Fibroblast of gingiva (primary cell): ENCODE data around the gene TMEM190.
"Not testable (repeated sequence)": the region's sequence is repeated elsewhere in the genome, so short reads cannot be mapped to it uniquely, and the experiment has no call there.

ENCODE experiments used
- DNase-seq: peaks from one replicate; pipeline ENCODE4 v3.0.0-alpha.2; 2011; ENCODE audit warnings: low read depth

The TMEM190 gene

DNA sequence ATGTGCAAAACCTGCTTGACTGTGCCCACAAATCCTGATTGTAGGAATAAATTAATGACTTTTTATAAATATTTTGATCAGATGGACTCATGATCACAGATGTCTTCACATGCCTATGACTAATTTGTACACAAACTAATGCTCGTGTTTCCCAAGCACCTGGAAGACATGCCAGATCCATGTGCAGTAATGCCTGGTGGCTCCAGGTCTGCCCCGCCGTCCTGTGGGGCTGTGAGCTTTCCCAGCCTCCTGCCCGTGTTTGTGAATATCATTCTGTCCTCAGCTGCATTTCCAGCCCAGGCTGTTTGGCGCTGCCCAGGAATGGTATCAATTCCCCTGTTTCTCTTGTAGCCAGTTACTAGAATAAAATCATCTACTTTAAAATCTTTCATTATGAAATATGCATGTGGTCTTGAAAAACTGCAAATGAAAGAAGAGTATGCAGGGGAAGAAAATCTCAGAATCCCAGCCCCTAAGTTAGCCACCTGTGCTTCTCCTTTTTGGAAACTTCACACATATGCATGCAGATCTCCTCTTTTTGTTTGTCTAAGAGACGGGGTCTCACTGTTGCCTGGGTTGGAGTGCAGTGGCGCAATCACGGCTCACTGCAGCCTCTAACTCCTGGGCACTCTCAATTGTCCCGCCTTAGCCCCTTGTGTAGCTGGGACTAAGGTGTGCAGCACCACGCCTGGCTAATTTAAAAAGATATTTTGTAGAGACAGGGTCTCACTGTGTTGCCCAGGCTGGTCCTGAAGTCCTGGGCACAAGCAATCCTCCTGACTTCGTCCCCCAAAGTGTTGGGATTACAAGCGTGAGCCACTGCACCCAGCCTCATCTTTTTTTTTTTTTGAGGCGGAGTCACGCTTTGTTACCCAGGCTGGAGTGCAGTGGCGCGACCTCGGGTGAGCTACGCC lies 15.3 kb downstream of the TMEM190 start:
- peak; percentile 47 for DNase-seq

DNA sequence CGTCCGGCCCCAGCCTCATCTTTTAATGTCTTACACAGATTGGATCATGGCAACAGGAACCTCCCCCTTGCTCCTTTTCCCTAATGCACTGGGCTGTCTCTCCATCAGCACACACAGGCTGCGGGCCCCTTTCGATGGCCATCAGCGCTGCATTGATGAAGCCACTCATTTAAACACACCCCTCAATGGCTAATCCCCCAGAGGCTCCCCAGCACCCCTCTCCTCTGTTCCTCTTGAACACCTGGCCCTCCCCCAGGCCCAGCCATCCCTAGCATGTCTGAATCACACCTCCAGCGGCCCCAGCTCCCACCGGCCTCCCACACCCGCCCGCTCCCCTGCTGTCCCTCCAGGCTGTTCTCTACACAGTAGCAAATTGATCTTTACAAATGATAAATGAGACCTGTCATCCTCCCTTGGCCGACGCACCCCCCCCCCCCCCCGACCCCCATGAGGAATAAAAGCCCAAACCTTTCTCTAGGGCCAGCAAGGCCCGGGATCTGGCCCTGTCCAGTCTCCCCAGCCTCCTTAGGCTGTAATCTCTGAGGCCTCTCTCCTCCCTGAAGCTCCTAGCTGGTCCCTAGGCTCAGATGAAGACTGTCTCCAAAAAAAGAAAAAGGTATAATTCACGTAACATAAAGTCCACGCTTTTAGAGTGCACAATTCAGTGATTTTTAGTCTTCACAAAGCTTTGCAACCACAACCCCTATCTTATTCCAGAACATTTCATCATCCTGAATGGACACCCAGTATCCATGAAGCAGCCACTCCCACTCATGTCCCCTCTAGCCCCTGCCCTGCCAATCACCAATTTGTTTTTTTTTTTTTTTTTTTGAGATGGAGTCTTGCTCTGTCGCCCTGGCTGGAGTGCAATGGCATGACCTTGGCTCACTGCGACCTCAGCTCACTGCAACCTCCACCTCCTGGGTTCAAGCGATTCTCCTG lies 16.5 kb downstream of the TMEM190 start:
- no peak for DNase-seq

DNA sequence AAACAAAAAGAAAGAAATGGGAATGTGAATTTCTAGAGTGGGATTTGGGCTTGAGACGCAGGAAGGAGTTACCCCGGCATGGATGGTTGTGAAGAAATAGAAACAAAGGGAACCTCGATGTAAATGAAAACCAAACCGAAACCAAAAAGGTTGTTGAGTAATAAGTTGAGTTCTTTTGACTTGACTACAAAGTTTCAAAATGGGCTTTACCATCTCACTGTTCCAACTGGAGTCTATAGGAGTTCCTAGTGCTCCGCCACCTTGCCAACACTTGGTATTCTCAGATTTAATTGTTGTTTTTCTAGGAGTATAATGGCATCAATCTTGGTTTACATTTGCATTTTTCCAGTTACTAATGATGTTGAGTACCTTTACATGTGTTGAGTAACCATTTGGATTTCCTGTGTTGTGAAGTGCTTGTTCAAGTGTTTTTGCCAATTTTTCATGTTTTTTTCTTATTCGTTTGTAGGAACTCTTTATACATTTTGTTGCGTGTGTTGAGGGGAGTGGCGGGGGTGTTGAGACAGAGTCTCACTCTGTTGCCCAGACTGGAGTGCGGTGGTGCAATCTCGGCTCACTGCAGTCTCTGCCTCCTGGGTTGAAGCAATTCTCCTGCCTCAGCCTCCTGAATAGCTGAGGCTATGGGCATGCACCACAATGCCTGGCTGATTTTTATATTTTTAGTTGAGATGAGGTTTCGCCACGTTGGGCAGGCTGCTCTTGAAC lies 21.7 kb downstream of the TMEM190 start:
- DNase-seq = no peak

DNA sequence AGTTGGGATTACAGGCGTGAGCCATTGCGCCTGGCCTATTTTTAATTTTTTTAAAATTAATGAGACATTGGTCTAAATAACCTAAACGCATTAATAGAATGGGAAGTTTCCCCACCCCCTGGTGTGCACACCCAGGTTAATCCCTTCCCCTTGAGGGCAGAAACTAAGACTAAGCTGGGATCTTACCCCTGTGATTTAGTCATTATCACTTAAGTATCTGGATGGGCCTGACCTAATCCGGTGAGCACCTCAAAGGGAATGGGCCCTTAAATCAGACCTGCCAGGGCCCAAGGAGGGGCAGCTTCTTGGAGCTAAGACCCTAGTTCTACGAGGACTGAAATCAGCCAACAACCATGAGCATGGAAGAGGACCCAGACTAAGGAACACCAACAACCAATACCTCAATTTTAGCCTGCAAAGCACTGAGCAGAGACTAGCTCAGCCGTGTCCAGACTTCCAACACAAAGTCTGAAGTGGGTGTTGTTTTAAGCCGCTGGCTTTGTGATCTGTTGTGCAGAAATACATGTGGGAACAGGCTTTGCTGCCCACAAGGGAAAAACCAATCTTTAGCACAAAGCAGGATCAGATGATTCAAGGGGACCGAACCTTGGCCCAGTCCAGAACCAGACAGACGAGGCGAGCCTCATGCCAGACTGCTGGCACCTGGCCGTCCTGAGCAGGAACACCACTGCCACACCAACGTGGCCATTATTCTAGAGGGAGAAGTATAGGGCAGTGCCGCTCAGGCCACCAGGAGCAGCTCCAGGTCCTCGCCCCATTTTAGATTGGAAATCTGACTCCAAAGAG lies 23.9 kb downstream of the TMEM190 start:
- DNase-seq = no peak

DNA sequence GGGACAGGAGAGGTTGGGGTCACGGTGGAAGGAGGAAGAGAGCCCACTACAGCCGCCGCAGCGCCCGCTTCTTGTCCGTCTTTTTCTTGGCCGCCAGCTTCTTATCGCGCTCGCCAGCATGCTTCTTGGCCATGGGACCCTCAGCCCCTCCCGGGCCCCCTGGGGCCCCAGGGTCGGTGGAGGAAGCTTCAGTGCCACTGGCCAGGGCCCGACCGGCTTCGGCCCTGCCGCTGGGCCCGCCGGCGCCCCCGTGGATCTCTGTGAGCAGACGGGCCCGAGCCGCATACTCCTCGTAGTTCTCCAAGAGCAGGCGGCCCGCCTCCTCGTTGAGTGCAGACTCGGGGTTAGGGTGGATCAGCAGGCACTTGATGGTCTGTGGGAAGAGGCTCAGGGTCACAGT lies 24.8 kb downstream of the TMEM190 start:
- not testable (repeated sequence) for DNase-seq

DNA sequence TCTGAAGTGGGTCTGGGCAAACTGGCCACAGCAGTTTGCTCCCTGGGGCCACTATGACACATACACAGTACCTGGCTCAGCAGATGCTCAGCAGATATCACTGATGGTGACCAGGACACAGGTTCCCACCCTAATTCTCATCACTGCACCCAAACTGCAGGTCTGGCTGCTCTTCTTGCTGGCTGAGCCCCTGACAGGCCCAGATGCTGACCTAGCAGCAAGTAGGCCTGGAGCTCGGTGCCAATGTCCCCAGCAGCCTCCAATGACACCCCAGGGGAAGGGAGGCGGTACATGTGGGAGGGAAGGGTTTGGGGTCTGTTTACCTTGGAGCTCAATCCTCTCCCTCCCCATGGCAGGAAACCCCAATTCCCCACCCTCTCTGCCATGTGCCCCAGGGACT lies 25.9 kb downstream of the TMEM190 start:
- no peak for DNase-seq

DNA sequence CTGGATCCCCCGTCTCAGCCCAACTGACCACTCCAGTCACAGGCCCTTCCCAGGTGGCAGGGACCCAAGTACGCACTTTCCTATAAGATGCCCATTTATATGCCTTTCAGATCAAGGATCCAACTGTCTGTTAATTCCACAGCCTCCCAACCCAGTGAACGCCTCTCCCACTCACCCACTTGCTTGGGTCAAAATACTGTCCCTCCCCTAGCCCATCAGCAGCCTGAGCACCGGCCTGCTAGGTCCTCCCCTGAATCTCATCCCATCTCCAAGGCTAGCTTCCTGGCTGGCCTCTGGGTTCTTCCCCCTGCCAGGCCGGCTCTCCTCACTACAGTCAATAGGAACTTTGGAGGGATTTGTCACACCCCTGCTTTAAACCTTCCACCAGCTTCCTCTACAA lies 29.0 kb downstream of the TMEM190 start:
- DNase-seq = no peak

DNA sequence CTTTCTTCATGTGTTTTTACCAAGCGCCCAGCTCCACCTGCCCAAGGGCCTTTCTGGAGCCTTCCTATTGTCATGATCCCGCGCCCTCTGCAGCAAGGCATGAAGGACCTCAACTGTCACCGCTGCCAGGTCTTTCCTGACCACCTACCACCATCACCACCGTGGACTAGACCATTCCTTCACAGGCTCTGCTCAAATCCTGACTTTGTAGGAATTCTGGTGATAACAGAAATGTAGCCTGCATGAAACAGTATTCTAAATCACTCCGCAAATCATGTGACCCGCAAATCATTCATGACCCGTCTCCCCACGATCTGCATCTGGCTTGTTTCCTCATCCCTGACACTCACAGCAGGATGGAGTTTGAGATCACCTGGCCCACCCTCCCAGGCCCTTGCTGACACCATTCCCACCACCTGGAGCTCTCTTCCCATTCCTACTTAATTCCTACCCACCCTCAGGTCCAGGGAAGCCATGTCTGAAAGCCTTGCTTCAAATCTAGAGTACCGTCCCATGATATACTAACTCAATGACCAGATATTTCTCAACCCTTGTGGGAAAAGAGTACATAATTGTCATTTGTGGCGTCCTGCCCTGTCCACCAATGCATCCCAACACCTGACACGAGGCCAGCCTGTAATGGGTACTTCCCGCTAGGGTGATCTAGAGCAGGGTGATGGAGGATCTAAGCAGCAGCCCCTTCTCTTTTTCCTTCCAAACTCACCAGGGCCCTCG lies 29.6 kb downstream of the TMEM190 start:
- no peak for DNase-seq

DNA sequence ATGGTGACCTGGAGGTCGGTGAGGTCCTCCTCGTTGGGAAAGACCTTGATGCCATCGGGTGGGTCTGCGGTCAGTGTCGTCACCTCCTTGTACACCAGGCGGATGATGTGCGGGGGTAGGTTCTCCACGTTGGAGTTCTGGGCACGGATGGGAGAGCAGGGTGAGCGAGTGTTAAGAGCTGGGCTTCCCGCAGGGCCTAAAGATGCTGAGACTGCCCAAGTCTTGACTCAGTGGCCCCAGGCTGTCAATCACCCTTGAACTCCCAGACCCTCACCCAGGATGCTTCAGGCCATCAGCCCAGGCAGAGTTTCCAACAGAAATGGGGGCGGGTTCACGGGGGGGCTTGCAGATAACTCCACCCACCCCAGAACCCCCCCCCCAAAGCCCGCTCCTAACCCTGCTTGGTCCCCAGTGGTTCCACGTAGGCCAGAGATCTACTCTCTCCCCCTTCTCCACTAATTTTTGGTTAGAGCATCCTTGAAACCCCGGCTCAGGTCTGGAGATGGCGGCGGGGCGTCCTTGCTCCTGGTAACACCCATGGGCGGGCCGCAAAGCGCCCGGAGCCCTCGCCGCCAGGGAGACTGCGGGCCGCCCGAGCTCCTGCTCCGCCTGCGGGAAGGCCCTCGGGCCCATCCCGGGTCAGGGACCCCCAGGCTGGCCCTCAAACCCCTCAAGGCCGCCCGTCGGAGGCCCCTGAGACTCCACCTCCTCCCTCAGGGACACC lies 30.4 kb downstream of the TMEM190 start:
- DNase-seq = peak; percentile 39

DNA sequence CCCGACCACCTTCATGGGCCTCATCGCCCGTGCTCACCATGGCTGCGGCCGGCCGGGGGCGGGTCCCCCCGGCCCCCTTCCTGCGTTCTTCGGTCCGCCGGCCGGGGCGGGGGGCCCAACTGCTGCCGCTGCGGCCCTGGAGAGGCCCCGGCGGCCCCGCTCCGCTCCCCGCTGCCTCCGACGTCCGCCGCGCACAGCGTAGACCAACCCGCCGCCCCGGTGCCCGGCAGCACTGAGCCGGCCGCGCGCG lies 30.8 kb downstream of the TMEM190 start, which contains the start of gene UBE2S:
UBE2S (minus strand) TSS at position 239 of the 250 bp plus-strand sequence; CDS start at position 40, 199 bp downstream.
- not testable (repeated sequence) for DNase-seq

DNA sequence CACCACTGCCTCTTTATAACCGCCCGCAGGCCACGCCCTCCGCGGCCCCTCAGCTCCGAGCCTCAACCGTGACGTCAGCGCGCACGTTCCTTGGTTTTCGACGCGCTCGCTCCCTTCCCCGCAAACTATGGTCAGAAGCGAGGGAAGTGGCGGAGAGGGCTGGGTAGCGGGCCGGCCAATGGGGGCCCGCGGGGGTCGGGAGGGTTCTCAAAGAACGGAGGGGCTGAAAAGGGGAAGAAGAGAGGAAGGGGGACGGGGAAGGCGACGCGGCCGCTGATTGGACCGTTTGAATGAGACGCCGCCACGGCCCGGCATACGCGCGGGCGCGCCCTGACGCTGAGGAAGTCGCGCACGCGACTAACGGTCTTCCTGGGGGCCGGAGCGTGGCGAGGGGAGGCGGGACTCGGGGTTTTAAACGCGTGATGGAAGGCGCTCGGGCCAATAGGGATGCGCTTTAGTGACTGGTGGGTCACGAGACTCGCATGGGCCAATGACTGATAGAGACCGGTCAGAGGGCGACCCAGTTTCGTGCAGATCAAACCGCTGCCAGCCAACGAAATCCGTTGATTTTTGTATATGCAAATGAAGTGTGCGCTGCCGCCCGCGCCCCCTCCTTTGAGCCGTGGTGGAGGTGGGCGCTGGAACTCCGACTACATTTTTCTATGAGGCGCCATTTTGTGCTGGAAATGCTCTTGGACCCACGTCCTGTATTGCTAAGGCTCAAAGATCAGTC lies 31.3 kb downstream of the TMEM190 start:
- DNase-seq = peak; percentile 99

DNA sequence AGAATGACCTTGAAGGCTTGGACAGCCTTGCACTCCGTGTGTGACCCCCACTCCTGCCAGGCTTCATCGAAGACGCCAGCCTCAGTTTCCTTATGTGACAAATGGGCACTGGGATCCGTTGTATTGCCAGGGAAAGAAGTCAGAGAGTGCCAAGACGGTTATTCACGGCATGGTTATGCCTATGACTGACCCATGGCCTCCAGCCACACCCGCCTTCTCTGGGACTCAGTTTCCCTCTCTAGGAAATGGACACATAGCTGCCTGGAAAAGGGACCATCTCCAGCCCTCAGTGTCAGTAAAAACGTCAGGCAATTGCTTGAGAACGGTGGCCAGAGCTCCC lies 31.9 kb downstream of the TMEM190 start:
- no peak for DNase-seq

DNA sequence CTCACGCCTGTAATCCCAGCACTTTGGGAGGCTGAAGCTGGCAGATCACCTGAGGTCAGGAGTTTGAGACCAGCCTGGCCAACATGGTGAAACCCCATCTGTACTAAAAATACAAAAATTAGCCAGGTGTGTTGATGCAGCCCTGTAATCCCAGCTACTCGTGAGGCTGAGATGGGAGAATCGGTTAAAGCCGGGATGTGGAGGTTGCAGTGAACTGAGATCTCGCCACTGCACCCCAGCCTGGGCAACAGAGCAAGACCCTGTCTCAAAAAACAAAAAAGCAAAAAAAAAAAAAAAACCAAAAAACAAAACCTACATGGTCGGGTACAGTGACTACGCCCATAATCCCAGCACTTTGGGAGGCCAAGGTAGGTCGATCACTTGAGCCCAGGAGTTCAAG lies 32.6 kb downstream of the TMEM190 start:
- not testable (repeated sequence) for DNase-seq

DNA sequence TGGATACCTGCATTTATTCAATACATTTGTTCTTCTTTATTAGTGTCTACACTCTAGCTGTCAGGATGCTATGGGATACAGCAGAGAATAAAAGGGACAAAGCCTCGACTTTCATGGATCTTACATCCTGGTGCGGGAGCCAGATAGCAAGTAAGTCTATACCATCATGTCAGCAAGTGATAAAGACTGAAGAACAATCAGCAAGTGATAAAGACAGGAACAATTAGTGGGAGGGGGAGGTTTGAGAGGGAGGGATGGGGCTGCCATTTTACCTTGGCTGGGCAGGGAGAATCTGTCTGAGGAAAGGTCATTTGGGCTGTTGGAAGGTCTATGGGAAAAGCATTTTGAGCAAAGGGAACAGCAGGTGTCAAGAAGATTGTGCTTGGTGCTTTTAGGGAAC lies 33.5 kb downstream of the TMEM190 start:
- no peak for DNase-seq

DNA sequence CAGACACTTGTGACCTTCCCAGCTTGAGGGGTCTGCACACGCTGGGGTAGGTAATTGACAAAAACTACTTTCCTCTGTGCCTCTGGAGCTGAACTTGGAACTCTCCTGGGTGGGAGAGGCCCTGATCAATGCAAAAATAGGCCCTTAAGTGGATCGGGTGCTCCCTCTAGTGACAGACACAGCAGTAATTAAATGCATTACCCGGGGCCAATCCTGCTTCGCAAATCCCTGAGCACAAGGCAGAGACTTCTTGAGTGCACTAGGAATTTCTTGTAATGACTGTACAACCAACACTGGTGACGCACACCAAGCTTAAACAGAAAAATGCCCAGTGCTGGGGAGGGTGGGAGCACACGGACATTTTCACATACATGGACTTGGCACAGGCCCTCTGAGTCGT lies 41.6 kb downstream of the TMEM190 start:
- peak; percentile 71 for DNase-seq

DNA sequence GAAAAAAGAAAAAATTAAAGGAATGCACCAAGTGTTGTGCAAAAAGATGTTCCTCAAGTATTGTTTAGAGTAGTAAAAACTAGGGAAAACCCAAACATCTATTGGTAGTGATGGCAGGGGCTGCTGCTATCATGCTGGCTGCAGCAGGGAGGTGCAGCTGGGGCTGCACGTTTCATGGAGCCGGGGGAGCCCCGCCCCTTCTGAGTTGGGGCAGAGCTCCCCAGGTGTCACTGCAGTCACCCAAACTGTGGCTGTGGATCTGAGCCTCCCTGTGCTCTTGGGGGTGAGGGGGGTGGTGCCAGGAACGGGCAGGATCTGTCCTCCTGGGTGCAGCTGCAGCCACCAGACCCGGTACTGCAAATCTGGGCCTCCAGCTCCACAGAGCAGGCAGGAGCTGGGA lies 42.5 kb downstream of the TMEM190 start:
- no peak for DNase-seq

DNA sequence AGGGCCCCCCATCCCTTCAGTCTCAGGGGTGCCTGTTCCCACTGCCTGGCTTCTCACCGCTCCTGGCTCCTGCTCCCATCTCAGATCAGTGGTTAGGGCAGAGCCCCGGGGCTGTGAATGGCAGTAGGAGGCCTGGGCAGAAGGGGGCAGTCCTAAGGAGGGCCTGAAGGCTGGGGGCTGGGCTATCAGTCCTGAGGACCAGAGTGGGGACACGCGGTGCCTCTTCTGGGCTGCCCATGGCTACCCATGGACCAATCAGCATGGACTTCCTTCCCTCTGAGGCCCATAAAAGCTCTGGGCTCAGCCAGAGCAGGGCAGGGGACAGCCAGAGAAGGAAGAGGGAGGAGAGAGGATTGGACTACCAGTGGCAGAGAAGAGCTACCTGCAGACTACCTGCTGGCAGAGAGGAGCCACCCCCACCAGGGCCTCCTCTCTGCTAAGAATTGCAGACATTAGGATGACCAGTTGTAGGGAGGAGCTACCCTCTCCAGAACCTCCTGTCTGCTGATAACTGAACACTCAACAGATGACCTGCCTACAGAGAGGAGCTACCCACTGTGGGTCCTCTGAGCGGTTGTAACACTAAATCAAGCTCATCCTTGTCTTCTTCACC lies 43.1 kb downstream of the TMEM190 start:
- no peak for DNase-seq

DNA sequence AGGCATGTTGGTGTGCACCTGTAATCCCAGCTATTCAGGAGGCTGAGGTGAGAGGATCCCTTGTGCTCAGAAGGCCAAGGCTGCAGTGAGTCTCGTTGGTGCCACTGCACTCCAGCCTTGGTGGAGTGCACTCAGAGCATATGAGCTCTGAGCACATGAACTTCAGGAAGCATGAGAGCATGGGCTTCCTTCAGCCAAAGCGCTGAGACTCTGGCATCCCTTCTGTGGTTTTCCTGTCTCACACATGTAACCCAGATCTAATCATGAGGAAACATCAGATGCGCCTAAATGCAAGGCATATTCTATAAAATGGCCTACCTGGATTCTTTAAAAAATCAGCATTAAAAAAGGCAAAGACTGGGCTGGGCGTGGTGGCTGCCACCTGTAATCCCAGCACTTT lies 44.7 kb downstream of the TMEM190 start:
- not testable (repeated sequence) for DNase-seq
